ENCODE results near the gene ZNF808.
A peak's percentile ranks its signal among the peaks of the same experiment; 100 is the strongest.
"Not testable (repeated sequence)": the region's sequence is repeated elsewhere in the genome, so short reads cannot be mapped to it uniquely, and the experiment has no call there.

ZNF808 gene

DNA sequence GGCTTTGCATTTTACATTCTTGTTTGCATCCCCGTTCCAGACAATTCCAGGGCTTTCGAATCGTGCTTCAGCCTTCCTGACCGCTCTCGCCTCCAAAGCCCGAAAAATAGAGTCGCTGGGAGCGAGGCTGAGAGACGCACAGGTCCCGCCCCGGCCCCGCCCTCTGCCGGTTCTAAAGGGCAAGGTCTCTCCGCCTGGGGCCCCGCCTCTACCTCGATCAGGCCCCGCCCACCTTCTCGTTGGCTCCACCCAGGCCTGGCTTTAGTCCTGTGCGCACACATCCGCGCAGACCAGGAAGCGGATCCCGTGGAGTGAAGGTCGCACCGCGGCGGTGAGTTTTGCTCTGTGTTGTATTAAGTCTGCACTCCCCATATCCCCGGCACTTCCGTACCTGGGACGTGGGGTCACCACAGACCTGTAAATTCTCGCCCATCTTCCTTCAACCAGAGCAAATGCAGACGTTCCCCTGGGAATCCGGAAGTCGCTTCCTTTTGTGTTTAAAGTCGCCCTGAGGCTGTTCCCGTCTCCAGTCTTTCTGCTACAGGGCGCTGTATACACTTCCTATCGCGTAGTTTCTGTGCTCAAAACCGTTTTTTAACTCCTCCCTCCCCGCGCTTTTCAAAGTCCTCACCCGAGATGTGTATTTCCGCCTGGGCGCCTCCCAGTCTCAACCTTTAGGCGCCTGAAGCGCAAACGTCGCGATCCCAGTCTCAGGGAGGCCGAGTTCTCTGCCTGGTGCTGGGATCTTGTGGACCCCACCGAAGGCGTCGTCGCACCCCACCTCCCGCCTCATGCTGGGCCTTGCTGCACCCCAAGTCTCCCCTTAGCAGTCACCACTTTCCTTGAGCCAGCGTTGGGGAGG is 42.8 kb downstream of the ZNF808 start, which contains the start of gene ZNF701:
Gene ZNF701 (plus strand): TSS at position 288 of the 862 bp plus-strand sequence. CDS start 3,861 bp downstream, outside the sequence.
- DNase-seq (ENCODE audit: low spot score) = peak; percentile 89
- TF ChIP-seq CTCF (IDR thresholded peaks at IDR 0.05; ENCODE audit: extremely low read depth, missing control alignments) = no peak

GRCh38 chr19:52584736-52585440 is 57.4 kb downstream of the ZNF808 start:
- no peak for DNase-seq (ENCODE audit: low spot score)
- no peak for TF ChIP-seq CTCF (IDR thresholded peaks at IDR 0.05; ENCODE audit: extremely low read depth, missing control alignments)

DNA sequence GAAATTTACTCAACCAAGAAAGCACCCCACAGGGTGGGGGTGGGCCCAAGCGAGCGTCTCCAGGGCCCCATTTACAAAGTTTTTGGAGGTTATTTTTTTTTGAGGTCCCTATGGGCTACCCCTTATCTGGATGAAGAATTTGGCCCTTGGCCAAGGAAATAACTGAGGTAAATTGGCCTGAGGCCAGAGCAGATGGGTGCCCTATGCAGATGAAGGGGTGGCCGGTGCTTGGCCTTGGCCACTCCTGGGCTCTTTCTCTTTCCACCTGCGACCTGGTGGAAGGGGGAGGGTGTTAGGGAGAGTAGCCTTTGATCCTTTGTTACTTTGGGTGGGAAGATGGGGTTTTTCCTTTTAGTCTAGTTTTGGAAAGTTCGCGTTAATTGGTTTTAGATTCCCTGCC is 58.1 kb downstream of the ZNF808 start:
- TF ChIP-seq CTCF (IDR thresholded peaks at IDR 0.05; ENCODE audit: extremely low read depth, missing control alignments) = no peak
- no peak for DNase-seq (ENCODE audit: low spot score)

DNA sequence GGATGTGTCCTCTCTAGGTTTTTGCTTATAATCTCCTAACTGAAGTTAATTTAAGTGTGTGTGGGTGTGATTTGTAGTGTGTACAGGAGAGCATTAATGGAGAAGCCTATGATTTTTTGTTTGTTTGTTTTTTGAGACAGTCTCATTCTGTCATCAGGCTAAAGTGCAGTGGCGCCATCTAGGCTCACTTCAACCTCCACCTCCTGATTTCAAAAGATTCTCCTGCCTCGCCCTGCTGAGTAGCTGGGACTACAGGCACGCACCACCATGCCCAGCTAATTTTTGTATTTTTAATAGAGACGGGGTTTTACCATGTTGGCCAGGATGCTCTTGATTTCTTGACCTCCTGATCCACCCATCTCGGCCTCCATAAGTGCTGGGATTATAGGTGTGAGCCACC is 63.3 kb downstream of the ZNF808 start:
- no peak for DNase-seq (ENCODE audit: low spot score)

DNA sequence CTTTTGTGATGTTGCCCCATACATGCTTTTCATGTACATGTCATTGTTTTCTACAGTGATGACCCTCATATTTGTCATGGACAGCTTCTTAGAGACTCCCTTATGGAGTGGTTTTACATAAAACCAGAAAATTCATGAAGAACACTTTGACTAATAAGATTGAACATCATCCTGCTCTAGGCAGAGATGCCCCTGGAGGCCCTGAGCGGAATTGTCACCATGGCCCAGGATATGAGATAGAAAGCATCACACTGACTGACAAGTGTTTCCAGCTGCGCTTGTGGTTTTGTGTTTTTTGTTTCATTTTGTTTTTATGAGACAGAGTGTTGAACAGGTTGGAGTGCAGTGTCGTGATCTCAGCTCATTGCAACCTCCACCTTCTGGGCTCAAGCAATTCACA is 64.8 kb downstream of the ZNF808 start:
- no peak for TF ChIP-seq CTCF (IDR thresholded peaks at IDR 0.05; ENCODE audit: extremely low read depth, missing control alignments)

More for the DNA sequence above, 63.3 kb downstream of the ZNF808 start:
- TF ChIP-seq CTCF (IDR thresholded peaks at IDR 0.05; ENCODE audit: extremely low read depth, missing control alignments) = no peak

GRCh38 chr19:52593441-52593840 is 66.0 kb downstream of the ZNF808 start:
- not testable (repeated sequence) for DNase-seq (ENCODE audit: low spot score)

More for the DNA sequence above, 64.8 kb downstream of the ZNF808 start:
- DNase-seq (ENCODE audit: low spot score) = no peak

- no peak for TF ChIP-seq CTCF (IDR thresholded peaks at IDR 0.05; ENCODE audit: extremely low read depth, missing control alignments)
These were observed 71.8 kb downstream of the ZNF808 start for GRCh38 chr19:52599241-52599640.

More at GRCh38 chr19:52599241-52599640, 71.8 kb downstream of the ZNF808 start:
- no peak for DNase-seq (ENCODE audit: low spot score)

All from GM20000 (cell line).